Smooth muscle cell of the brain vasculature (primary cell): Measurements from ENCODE around the gene PXT1.

ENCODE experiments used
- DNase-seq: peaks from one replicate; pipeline ENCODE4 v3.0.0-alpha.2; 2012; ENCODE audit warnings: low read depth, low spot score

The PXT1 gene

GRCh38 chr6:36346486-36347273 lies 96.0 kb downstream of the PXT1 start:
- DNase-seq: no peak

GRCh38 chr6:36345681-36346466 lies 96.8 kb downstream of the PXT1 start:
- DNase-seq: no peak

GRCh38 chr6:36343109-36343680 lies 99.5 kb downstream of the PXT1 start:
- DNase-seq: no peak

GRCh38 chr6:36340618-36341454 lies 101.8 kb downstream of the PXT1 start:
- peak; percentile 39 for DNase-seq
